DND-41 (cell line): ENCODE measurements around the gene TK2.
A peak's percentile ranks its signal among the peaks of the same experiment; 100 is the strongest.

ENCODE experiments used
- ATAC-seq: fragments of 200-7000 bp; cut with Tn5 transposase; 3 replicates; pipeline ENCODE4 v1.9.1; 2021; ENCODE audit warnings: low read depth; ENCODE audit not compliant: insufficient read depth
- DNase-seq: peaks from one replicate; pipeline ENCODE4 v3.0.0-alpha.2; 2020
- H2AFZ ChIP-seq: 2 replicates; pipeline ENCODE4 v1.6.0; 2012; ENCODE audit warnings: low read depth, low read length
- H3K27ac ChIP-seq: 2 replicates; pipeline ENCODE4 v1.5.1; 2012; ENCODE audit warnings: low read length, inconsistent platforms
- H3K27me3 ChIP-seq: fragments of 200-600 bp; sonication (generic); 2 replicates; pipeline ENCODE4 v1.6.0; 2012; ENCODE audit warnings: low read length, mild to moderate bottlenecking, inconsistent platforms; ENCODE audit not compliant: insufficient read depth, poor library complexity
- H3K36me3 ChIP-seq: 2 replicates; pipeline ENCODE4 v1.5.1; 2012; ENCODE audit warnings: low read length, inconsistent platforms; ENCODE audit not compliant: insufficient read depth
- H3K4me1 ChIP-seq: 2 replicates; pipeline ENCODE4 v1.5.1; 2012; ENCODE audit warnings: mild to moderate bottlenecking, low read length; ENCODE audit not compliant: insufficient read depth
- H3K4me2 ChIP-seq: 2 replicates; pipeline ENCODE4 v1.6.0; 2012; ENCODE audit warnings: mild to moderate bottlenecking, moderate library complexity, low read length, inconsistent platforms; ENCODE audit not compliant: insufficient read depth
- H3K4me3 ChIP-seq, 2 experiments: fragments of 200-600 bp in 1 of 2; shearing (Covaris generic) in 1 of 2; 2 replicates each; pipeline ENCODE4 v1.5.1; 2012 to 2016; ENCODE audit warnings: inconsistent platforms in 2 of 2, low read length in 2 of 2, mild to moderate bottlenecking in 2 of 2, low read depth in 1 of 2, moderate library complexity in 1 of 2
- H3K79me2 ChIP-seq: 2 replicates; pipeline ENCODE4 v1.6.0; 2012; ENCODE audit warnings: low read length, inconsistent platforms; ENCODE audit not compliant: insufficient read depth
- H3K9ac ChIP-seq: 2 replicates; pipeline ENCODE4 v1.6.0; 2012; ENCODE audit warnings: low read depth, mild to moderate bottlenecking, inconsistent platforms, low read length, moderate library complexity
- H3K9me3 ChIP-seq: 2 replicates; pipeline ENCODE4 v1.5.1; 2012; ENCODE audit warnings: low read length, moderate library complexity, mild to moderate bottlenecking, inconsistent platforms; ENCODE audit not compliant: insufficient read depth, severe bottlenecking
- H4K20me1 ChIP-seq: 2 replicates; pipeline ENCODE4 v1.6.0; 2012; ENCODE audit warnings: low read length; ENCODE audit not compliant: insufficient read depth
- EZH2 ChIP-seq: IDR thresholded peaks from 3 replicates; pipeline ENCODE4 v1.6.1; 2012; ENCODE audit warnings: borderline replicate concordance, low read depth, mild to moderate bottlenecking, moderate library complexity, low read length, inconsistent platforms; ENCODE audit not compliant: severe bottlenecking
- TF ChIP-seq, protein P1 (sequence below): IDR thresholded peaks from 2 replicates; pipeline ENCODE4 v1.5.1; 2012; ENCODE audit warnings: borderline replicate concordance, low read length, moderate library complexity, mild to moderate bottlenecking; ENCODE audit not compliant: poor library complexity, severe bottlenecking; ENCODE audit errors: extremely low read depth

TK2 gene

DNA sequence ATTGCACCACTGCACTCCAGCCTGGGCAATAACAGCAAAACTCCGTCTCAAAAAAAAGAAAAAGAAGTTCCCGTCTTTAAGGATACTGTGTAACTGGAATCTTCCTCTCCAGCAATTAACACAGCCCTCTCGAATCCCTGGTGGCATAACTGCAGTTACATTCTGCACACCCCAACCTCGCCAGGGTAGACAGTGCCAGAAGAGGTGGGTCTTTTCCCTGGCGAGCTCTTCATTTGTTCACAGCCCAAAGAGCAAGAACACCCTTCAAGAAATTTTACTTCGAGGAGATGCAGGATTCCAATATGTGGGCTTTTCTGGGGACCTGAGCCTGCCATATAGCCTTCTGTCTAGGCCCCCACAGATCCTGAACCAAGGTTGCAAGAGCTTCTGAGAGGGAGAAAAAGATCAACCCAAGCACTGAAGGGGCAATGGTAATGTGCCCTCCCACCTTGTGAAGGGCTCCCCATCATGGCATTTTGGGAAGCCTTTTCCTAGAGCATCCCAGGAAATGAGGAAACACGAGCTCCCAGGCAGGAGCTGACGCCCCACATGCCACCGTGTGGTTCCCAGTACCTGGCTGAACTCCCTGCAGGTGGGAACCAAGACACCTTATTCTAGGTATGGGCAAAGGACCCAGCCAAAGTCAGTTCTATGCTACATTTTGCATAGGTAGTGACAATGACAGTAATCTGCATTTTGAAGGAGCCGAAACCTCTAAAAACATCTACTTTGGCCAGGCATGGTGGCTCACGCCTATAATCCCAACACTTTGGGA, 26.9 kb downstream of the TK2 start:
- Histone ChIP-seq H3K4me3 (peak overlapping the region in 1 of 2 experiments; percentile 31; a peak in 1 of 4 replicates), H3K27me3 (no peaks in the 10 kb centered on the region), H3K36me3 (peaks cover 3% of the 10 kb centered on the region; the same call in 1 of the 2 replicates), H3K79me2 (peaks cover 2% of the 10 kb centered on the region; the same call in 1 of the 2 replicates), H3K4me1 (peaks cover 66% of the 10 kb centered on the region), H2AFZ (no peak overlapping the region), H3K27ac (peak overlapping the region; percentile 99), H3K4me2 (peak overlapping the region; percentile 45), H4K20me1 (no peaks in the 10 kb centered on the region), H3K9me3 (no peaks in the 10 kb centered on the region), H3K9ac (peak overlapping the region; percentile 53)
- ATAC-seq, result no peak
- no peak for DNase-seq
- no peak for TF ChIP-seq EZH2
- TF ChIP-seq, protein P1, sequence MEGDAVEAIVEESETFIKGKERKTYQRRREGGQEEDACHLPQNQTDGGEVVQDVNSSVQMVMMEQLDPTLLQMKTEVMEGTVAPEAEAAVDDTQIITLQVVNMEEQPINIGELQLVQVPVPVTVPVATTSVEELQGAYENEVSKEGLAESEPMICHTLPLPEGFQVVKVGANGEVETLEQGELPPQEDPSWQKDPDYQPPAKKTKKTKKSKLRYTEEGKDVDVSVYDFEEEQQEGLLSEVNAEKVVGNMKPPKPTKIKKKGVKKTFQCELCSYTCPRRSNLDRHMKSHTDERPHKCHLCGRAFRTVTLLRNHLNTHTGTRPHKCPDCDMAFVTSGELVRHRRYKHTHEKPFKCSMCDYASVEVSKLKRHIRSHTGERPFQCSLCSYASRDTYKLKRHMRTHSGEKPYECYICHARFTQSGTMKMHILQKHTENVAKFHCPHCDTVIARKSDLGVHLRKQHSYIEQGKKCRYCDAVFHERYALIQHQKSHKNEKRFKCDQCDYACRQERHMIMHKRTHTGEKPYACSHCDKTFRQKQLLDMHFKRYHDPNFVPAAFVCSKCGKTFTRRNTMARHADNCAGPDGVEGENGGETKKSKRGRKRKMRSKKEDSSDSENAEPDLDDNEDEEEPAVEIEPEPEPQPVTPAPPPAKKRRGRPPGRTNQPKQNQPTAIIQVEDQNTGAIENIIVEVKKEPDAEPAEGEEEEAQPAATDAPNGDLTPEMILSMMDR, result no peak

DNA sequence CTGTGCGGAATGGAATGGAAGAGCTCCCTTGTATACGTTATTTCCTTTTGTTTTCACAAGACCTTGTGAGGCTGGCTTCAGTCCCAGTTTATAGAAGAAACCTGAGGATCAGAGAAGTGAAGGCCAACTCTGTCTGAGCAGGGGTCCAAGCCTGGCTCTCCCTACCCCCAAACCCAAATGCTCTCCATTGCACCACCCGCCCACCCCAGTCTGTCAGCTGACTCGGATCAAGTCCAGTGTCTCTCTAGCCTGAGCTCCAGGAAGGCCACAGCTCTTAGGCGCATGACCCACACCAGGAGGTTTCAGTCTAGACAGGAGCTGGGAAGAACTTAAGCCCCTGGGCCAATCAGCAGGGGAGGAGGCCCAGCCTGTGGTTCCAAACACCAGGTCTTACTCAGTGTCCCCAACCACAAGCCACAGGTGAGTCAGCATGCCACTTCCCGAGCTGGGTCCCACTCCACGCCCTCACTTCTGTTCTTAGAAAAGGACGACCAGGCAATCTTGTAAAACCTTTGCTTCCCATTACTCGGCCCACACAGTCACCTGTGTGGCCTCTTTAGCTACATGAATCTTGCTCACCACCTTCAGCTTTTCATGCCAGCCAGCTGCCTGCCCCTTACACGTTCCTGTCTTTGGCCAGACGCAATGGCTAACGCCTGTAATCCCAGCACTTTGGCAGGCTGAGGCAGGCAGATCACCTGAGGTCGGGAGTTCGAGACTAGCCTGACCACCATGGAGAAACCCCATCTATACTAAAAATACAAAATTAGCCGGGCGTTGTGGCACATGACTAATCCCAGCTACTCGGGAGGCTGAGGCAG, 27.8 kb downstream of the TK2 start:
- Histone ChIP-seq H4K20me1 (no peaks in the 10 kb centered on the region), H3K4me1 (peaks cover 67% of the 10 kb centered on the region), H2AFZ (no peak overlapping the region), H3K4me3 (peak overlapping the region in 1 of 2 experiments; percentile 4; a peak in 1 of 4 replicates), H3K4me2 (peak overlapping the region; percentile 45), H3K79me2 (peaks cover 2% of the 10 kb centered on the region; the same call in 1 of the 2 replicates), H3K9ac (peak overlapping the region; percentile 53), H3K36me3 (no peaks in the 10 kb centered on the region), H3K27me3 (no peaks in the 10 kb centered on the region), H3K27ac (peak overlapping the region; percentile 99), H3K9me3 (no peaks in the 10 kb centered on the region)
- no peak for TF ChIP-seq EZH2
- TF ChIP-seq, protein P1, result no peak
- ATAC-seq, result peak; percentile 77
- DNase-seq, result peak; percentile 91

- TF ChIP-seq, protein P1, result no peak
- TF ChIP-seq EZH2, result no peak
- Histone ChIP-seq H3K27ac (peak overlapping the region; percentile 99), H3K9me3 (no peaks in the 10 kb centered on the region), H3K9ac (peak overlapping the region; percentile 53), H3K27me3 (no peaks in the 10 kb centered on the region), H3K4me3 (peak overlapping the region in 1 of 2 experiments; percentile 4; a peak in 1 of 4 replicates), H3K4me1 (peaks cover 76% of the 10 kb centered on the region), H3K36me3 (peaks cover 5% of the 10 kb centered on the region; the same call in 1 of the 2 replicates), H3K4me2 (peak overlapping the region; percentile 21), H3K79me2 (peaks cover 2% of the 10 kb centered on the region; the same call in 1 of the 2 replicates), H4K20me1 (no peaks in the 10 kb centered on the region), H2AFZ (no peak overlapping the region)
- DNase-seq, result no peak
- no peak for ATAC-seq
Observed at GRCh38 chr16:66521252-66521713, 28.6 kb downstream of the TK2 start.
